Hepatic stellate cell (primary cell): Measurements from ENCODE around the gene PSMD8.
"Not testable (repeated sequence)": the region's sequence is repeated elsewhere in the genome, so short reads cannot be mapped to it uniquely, and the experiment has no call there.

ENCODE experiments used
- DNase-seq: peaks from one replicate; pipeline ENCODE4 v3.0.0; 2011; ENCODE audit warnings: low spot score

PSMD8 gene

DNA sequence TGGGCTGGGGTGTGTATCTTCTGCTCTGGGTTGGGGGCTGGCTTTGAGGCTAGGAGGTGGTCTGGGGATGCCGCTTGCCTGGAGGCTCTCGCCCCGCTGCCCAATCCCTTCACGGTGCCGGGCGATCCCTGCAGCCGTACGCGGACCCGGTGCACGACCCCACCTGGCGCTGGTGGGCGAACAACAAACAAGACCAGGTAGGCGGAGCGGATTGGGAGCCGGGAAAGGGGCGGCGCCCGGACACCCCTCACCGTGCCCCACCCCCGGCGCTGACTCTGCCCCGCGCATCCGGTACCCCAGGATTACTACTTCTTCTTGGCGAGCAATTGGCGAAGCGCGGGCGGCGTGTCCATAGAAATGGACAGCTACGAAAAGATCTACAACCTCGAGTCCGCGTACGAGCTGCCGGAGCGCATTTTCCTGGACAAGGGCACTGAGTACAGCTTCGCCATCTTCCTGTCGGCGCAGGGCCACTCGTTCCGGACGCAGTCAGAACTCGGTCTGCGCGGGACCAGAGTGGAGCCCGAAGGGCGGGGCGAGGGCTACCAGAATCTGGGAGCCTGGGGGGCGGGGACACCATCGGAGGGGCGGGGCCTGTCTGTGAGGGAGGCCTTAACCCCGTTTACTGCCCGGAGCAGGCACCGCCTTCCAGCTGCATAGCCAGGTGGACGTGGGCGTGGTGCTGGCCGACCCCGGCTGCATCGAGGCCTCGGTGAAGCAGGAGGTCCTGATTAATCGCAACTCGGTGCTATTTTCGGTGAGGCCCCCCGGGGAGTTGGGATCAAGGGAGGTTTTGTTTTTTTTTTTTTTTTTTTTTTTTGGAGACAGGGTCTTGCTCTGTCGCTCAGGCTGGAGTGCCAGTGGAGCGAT lies 12.1 kb upstream of the PSMD8 start:
- peak; percentile 82 for DNase-seq

DNA sequence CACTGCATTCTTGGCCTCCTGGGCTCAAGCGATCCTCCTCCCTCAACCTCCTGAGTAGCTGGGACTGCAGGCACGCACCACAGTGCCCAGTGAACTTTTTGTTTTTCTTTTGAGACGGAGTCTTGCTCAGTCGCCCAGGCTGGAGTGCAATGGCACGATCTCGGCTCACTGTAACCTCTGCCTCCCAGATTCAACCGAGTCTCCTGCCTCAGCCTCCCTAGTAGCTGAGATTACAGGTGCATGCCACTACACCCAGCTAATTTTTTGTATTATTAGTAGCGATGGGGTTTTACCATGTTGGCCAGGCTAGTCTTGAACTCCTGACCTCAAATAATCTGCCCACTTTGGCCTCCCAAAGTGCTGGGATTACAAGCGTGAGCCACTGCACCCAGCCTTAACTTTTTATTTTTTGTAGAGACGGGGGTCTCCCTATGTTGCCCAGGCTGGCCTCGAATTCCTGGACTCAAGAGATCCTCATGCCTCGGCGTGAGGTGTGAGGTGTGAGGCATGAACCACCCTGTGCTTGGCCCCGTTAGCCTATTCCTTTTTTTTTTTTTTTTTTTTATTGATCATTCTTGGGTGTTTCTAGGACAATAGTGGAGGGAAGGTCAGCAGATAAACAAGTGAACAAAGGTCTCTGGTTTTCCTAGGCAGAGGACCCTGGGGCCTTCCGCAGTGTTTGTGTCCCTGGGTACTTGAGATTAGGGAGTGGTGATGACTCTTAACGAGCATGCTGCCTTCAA lies 11.3 kb upstream of the PSMD8 start:
- not testable (repeated sequence) for DNase-seq

DNA sequence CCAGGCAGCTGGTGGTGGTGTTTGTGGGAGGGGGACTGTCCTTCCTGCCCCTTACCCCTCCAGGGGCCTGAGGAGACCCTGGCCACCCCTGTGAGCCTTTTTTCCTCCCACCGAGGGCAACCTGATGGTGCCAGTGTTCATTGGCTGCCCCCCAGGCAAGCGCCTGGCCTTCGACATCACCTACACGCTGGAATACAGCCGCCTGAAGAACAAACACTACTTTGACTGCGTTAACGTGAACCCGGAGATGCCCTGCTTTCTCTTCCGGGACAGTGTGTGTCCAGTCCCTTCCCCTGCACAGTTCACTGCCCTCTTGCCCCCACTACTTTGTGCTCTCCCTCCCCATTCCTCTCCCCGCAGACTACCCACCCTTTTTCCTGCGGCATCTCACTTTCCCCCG lies 7.3 kb upstream of the PSMD8 start:
- DNase-seq: no peak

DNA sequence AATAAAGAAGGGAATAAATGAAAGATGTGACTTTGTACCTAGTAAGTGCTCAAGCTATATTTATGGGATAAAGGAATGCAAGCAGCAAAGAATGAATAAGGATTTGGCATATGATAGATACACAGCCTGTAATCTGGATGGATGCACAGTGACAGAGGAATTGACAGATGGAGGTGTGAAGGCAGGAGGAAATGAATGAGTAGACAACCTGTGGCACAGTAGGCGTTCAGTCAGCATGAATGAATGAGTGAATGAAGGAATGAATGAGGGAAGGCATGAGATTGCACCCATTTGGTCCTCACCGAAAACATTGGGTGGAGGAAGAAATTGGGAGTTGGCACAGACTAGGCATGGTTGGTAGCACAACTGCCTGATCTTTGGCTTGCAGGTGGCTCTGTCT lies 4.8 kb upstream of the PSMD8 start:
- no peak for DNase-seq

DNA sequence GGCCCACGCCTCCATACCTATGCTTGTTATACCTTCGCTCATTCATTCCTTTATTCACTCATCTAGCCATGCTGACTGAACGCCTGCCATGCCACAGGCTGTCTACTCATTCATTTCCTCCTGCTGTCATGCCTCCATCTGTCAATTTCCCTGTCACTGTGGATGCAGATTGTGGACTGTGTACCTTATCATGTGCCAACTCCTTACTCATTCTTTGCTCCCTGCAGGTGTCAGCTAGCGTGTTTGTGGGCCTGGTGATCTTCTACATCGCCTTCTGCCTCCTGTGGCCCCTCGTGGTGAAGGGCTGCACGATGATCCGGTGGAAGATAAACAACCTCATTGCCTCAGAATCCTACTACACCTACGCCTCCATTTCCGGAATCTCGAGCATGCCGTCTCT lies 4.1 kb upstream of the PSMD8 start:
- DNase-seq: no peak

DNA sequence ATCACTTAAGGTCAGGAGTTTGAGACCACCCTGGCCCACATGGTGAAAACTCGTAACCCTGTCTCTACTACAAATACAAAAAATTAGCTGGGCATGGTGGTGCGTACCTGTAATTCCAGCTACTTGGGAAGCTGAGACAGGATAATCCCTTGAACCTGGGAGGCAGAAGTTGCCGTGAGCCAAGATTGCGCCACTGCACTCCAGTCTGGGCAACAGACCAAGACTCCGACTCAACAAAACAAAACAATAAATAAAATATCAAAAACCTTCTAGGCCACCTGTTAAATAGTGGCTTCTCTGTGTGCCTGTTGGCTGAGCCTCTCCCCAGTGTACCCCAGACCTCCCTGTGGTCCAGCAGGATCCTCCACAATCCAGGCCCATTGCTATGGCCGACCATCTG lies 3.3 kb upstream of the PSMD8 start:
- DNase-seq: no peak

DNA sequence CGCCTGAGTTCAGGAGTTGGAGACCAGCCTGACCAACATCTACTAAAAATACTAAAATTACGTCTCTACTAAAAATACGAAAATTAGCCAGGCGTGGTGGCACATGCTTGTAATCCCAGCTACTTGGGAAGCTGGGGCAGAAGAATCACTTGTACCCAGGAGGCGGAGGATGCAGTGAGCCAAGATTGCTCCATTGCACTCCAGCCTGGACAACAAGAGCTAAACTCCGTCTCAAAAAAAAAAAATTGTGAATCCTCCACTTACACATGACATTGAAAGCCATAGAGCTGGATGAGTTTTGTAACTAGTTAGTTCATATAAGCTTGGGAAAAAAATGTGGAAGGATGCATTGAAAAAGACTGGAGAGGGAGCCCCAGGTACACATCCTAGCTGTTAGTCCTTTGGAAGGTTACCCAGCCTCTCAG lies 452 bp upstream of the PSMD8 start:
- no peak for DNase-seq

DNA sequence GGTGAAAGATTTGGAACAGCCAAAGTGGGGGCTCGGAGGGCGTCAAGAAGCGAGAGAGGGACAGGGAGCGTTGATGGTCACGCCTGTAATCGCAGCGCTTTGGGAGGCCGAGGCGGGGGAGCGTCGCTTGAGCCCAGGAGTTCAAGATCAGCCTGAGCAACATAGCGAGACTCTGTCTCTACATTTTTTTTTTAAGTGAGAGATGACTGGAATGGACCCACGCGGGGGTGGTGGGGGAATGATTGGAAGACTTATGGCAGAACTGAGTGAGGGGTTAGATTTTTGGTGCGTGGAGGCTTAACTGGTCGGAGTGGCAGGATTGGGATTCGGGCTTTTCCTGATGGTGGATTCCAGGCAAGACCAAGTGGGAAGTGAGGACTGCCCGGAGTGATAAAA lies 725 bp downstream of the PSMD8 start:
- no peak for DNase-seq

DNA sequence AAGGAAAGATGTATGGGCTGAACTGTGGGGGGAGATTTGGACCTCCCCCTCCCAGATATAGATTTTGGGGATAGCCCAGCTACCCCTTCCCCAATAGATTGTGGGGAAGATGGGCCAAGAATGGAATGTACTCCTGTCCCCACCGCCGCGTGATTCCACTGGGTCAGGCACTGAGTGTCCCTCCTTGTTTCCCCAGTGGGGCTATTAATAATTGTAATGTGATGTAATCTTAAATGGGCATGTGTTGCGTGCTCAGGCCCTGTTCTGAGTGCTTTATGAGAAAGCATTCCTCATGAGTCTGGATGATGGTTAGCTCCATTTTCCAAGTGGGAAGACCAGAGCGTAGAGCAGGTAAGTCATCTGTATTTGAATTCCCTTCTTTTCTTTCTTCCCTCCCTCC lies 1.4 kb downstream of the PSMD8 start:
- peak; percentile 62 for DNase-seq

DNA sequence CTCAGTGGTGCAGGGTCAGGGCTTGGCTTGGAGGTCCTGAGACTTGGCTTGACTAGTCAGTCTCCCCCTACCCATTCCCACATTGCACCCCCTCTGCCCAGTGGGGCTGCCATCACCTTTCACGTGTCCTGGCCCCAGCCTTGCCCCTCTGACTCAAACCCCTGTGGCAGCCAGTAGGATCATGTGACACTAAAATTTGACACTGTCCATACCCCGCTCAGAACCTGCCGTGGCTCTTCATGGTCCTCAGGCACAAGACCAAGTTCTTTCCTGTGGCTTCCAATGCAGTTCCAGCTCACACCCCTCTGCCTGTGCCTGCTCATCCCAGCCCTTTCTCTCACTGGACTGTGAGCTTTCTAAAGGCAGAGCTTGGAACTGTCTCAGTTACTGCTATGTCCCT lies 2.2 kb downstream of the PSMD8 start:
- no peak for DNase-seq

DNA sequence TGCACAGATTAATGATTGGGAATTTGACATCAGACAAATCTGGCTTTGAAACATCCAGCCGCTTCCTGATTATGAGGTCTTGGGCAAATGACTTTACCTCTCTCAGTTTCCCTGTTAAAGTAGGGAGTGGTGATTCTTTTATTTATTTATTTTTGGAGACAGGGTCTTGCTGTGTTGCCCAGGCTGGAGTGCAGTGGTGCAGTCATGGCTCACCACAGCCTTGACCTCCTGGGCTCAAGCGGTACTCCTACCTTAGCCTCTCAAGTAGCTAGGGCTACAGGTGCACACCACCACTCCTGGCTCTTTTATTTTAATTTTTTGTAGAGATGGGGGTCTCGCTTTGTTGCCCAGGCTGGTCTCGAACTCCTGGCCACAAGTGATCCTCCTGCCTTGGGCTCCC lies 2.7 kb downstream of the PSMD8 start:
- DNase-seq: no peak

DNA sequence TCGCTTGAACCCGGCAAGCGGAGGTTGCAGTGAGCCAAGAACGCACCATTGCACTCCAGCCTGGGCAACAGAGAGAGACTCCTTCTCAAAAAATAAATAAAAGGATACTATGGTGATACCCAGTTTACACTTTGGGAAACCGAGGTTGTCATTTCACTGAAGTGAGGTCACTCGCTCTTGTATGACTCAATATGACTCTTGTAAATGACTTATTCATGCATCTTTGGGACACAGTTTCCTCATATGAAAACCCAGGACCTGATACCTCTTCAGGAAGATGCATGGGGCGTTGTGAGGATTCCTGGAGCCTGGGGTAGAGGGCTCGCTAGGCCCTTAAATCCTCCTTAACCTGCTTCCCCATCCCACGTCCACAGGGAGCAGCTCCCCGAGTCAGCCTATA lies 4.5 kb downstream of the PSMD8 start:
- DNase-seq: no peak

DNA sequence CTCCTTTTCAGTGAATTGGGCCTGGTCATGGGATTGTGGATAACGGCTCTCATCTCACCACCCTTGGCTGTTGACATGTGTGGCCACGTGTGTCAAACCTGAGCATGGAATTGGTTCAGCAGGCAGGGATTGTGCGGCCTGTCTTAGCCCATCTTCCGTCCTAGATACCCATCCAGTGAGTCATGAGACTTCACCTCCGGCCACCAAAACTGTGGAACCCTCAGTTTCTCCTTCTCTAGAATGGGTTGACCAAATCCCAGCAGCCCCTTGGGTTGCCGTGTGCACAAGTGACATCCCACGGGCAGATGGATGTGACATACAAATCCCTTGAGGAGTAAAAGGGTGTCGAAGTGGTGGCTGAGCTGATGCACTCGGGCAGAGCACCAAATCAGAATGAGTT lies 6.8 kb downstream of the PSMD8 start:
- no peak for DNase-seq

DNA sequence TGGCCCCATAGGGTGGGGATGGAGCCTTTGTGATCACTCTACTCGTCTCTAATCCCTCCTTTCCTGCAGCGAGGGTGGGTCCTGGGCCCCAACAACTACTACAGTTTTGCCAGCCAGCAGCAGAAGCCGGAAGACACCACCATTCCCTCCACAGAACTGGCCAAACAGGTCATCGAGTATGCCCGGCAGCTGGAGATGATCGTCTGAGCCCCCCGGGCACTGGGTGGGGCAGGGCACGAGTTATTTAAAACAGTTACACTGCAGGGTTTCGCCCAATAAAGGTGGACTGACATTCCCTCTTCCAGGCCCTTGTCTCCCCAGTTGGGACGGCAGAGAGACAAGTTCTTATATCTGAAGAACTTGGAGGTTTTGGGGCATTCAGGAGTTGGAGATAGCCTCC lies 8.8 kb downstream of the PSMD8 start:
- no peak for DNase-seq

DNA sequence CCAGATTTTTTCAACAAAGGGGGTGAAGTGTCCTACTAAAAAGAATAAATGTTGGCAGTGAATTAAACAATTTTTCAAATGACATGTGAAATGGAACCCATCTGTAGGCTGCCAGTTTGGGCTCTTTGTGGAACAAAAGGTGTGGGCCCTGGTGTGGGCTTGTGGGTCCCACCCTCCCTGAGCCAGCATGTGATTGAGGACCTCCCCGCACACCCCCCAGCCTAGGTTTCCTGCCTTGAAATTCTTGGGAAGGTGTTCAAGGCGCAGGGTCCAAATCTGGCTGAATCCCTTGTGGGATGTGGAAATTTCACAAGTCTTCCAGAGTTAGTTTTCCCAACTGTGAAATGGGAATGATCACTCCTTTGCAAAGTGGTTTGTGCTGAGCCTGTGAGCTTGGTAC lies 9.4 kb downstream of the PSMD8 start:
- DNase-seq: no peak

DNA sequence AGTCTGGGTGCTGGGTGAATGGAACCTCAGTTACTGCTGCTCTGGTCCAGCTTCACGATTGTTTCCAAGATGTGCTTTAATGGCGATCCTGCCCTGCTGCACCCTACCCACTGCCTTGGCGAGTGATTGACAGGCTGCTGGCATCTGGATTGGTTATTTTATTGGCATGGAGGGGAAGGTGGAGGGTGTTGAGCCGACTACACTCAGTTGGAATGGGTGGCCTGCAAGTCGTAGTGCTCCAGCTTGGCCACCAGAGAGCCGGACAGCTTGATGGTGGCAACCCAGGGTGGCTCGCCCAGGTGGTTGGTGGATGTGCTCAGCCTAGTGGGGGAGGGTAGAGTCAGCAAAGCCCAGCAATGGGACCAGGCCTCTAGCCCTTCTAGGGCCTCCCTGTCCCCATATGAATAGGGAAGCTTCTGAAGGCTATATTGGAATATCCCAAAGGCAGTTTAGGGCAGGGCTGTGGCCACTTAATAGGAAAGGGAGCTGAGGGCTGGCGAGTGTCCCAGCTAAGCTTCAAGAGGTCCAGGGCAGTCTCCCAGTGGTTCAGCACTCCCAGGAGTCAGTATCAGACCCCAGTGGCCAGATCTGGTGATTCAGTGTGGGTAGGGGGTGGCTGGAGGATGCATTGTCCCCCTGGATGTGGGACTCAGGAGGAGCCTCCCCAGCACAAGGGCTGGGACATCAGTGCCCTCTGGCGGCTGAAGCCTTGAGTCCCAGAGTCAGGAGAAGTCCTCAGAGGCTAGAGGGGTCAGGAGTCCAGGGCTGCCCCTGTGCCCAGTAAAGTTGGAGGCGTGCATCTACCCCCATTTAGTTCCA lies 10.0 kb downstream of the PSMD8 start:
- DNase-seq: no peak

DNA sequence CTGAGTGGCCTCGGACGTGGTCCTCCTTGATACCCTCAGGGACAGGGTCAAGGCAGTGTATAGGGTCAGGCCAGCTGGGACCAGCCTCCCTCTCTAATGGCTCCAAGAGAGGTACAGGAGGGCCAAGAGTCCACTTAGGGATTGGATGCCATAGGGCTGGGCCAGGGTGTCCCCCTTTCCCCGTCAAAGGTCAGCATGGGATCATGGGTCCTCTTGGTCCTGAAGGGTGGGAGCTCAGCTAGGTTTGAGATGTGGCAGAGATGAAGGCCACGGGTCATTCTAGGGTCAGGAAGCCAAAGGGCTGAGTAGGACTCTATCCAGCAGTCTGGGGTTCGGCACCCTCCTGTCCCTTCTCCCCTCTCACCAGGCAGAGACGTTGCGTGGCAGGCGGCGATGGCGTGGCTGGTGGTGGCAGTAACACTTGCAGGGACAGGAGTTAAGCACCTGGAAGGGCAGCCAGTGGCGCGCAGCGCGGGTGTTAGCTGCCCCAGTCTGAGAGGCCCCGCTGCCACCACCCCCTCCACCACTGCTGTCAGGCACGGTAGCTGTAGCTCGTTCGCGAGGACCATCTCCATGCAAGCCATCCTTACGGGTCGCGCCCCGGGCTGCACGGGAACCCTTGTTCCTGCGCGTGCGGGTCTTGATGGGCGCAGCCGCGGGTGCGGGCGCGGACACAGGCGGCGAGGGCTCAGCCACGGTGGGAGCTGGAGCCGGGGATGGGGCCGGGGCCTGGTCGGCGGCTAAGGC lies 10.9 kb downstream of the PSMD8 start:
- DNase-seq: no peak

DNA sequence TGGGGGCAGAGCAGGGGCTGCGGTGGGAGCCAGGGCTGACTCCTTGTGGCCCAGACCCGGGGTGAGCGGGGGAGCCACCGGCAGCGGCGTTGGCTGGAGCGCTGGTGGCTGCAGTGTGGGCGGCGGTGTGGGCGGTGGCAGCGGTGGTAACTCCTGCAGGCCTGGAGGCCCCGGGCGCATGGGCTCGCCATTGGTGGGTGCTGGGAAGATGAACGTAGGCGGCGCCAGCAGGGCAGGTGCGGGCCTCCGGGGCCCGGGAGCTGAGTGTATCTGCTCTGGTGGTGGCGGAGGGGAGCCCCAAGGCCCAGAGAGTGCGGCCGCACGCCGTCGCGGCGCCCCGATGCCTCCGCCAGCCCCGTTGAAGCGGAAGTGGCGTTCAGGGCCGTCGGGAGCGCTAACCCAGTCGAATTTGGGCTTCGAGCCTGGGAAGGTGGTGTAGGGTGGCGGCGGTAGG lies 11.5 kb downstream of the PSMD8 start:
- DNase-seq: no peak

DNA sequence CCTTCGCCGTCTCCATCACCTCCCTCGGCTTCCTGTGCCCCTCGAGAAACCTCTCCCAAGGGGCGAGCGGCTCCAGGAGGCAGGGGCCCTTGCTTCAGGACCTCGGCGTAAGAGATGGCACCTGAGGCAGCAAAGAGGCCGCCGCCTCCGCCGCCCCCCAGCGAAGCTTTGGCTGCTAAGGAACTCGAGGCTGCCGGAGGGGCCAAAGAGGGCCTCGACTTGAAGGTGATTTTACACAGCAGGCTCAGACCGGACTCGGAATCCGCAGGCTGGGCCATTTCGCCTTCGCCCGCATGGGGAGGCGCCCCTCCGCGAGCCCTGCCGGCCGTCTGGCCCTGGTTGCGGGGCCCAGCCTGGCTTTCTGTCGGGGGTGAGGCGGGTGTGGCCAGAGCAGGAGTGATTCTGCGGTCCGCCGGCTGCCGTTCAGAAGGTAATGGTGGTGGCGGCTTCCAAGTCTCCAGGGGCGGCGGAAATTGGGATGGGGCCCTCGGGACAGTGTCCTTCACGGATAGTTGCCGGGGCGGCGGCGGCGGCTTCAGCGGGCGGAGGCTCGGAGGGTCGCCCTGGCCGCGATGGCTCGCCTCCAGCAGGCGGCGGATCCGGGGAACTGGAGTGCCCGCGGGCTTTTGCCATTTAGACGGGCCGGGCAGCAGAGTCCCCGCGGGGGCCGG lies 12.1 kb downstream of the PSMD8 start:
- no peak for DNase-seq

DNA sequence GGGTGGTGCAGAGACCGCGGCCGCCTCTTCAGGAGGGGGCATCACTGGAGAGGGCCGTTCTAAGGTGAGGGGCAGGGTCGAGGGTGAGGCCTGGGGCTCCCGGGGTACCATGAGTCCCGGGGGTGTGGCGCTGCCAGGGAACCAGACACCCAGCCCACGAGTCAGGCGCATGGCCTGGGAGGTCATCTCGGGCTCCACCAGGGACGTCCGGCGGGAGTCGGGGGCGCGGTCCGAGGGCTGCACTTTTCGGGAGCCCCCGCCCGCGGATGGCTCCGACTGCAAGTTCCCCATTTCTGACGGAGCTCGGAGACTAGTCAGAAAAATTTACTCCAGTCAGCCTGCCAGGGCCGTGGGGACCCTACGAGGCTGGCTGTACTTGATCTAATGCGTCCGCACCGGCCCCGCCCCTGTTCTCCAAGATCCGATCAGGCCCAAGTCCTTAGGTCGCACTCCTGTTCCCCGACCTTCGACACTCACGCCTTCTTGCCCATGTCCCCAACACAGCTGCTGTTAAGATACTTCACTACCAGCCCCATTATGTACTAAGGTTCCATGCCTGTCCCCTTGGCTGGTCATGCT lies 12.7 kb downstream of the PSMD8 start:
- DNase-seq: no peak
